Activated T-cell treated with anti-CD3 and anti-CD28 coated beads, Interleukin-2, amount 50 U/mL, for 24 hours (primary cell): ENCODE results near the gene FOXRED1.

ENCODE experiments used
- DNase-seq: peaks from one replicate; pipeline ENCODE4 v3.0.0-alpha.2; 2020
- H3K27ac Mint-ChIP-seq: 2 replicates; pipeline ENCODE4 v1.8.0; 2020; ENCODE audit warnings: mild to moderate bottlenecking, mixed read lengths
- H3K27me3 Mint-ChIP-seq: 2 replicates; pipeline ENCODE4 v1.8.0; 2020; ENCODE audit warnings: mixed read lengths
- H3K36me3 Mint-ChIP-seq: 2 replicates; pipeline ENCODE4 v1.8.0; 2020; ENCODE audit warnings: low read depth, mixed read lengths
- H3K4me1 Mint-ChIP-seq: 2 replicates; pipeline ENCODE4 v1.8.0; 2020; ENCODE audit warnings: low read depth, mixed read lengths
- H3K4me3 Mint-ChIP-seq: 2 replicates; pipeline ENCODE4 v1.8.0; 2020; ENCODE audit warnings: mild to moderate bottlenecking, moderate library complexity, mixed read lengths
- H3K9me3 Mint-ChIP-seq: 2 replicates; pipeline ENCODE4 v1.8.0; 2020; ENCODE audit warnings: mixed read lengths

FOXRED1 gene

DNA sequence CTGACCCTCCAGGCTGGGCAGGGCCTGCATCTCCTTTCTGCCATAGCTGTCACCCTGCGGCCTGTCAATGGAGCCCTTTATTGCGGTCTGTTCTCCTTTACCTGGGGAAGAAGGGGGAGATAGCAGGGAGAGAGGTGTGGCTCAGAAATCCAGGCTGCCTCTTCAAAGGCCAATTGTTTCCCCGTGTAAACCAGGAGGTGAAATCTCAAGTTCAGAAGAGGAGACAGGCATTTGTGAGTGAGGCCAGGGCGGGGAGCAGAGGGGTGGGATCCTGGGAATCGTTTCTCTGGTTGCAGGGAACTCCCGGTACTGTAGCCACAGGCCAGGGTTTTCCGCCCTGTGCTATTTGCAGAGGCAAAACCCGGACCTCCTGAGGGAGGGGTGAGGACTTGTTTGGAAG lies 44.0 kb downstream of the FOXRED1 start:
- H3K27me3 Mint-ChIP-seq = no peaks in the 10 kb centered on the region
- no peak overlapping the region for H3K4me3 Mint-ChIP-seq
- peaks cover 73% of the 10 kb centered on the region for H3K36me3 Mint-ChIP-seq
- H3K27ac Mint-ChIP-seq = no peak overlapping the region
- peaks cover 31% of the 10 kb centered on the region for H3K4me1 Mint-ChIP-seq
- H3K9me3 Mint-ChIP-seq = peaks cover 6% of the 10 kb centered on the region
- no peak for DNase-seq

DNA sequence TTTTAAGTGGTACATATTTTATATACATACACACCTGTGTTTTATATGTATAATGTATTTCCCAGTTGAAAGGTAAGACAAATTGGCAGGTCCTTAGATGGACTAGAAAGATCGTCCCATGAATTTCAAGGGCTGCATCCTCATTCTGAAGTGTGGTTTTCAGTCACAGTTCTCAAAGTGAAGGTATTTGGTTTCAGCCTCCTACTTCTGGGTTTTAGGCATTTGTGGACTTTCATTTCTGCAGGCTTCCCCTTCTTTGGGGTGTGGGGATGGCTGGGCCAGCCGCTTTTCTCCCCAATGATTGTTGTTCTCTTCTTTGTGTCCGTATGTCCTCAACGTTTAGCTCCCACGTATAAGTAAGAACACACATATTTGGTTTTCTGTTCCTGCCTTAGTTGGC lies 44.9 kb downstream of the FOXRED1 start:
- H3K4me1 Mint-ChIP-seq = peaks cover 40% of the 10 kb centered on the region

GRCh38 chr11:126317432-126317755 lies 48.4 kb downstream of the FOXRED1 start:
- no peak for DNase-seq
- Mint-ChIP-seq H3K27ac (peak overlapping the region; percentile 91), H3K9me3 (peaks cover 6% of the 10 kb centered on the region), H3K36me3 (peaks cover 57% of the 10 kb centered on the region), H3K27me3 (no peaks in the 10 kb centered on the region), H3K4me1 (peaks cover 38% of the 10 kb centered on the region), H3K4me3 (peak overlapping the region; percentile 28)

More for the DNA sequence above, 44.9 kb downstream of the FOXRED1 start:
- DNase-seq = no peak
- Mint-ChIP-seq H3K9me3 (peaks cover 6% of the 10 kb centered on the region), H3K27me3 (no peaks in the 10 kb centered on the region), H3K4me3 (no peak overlapping the region), H3K36me3 (peaks cover 68% of the 10 kb centered on the region), H3K27ac (no peak overlapping the region)

DNA sequence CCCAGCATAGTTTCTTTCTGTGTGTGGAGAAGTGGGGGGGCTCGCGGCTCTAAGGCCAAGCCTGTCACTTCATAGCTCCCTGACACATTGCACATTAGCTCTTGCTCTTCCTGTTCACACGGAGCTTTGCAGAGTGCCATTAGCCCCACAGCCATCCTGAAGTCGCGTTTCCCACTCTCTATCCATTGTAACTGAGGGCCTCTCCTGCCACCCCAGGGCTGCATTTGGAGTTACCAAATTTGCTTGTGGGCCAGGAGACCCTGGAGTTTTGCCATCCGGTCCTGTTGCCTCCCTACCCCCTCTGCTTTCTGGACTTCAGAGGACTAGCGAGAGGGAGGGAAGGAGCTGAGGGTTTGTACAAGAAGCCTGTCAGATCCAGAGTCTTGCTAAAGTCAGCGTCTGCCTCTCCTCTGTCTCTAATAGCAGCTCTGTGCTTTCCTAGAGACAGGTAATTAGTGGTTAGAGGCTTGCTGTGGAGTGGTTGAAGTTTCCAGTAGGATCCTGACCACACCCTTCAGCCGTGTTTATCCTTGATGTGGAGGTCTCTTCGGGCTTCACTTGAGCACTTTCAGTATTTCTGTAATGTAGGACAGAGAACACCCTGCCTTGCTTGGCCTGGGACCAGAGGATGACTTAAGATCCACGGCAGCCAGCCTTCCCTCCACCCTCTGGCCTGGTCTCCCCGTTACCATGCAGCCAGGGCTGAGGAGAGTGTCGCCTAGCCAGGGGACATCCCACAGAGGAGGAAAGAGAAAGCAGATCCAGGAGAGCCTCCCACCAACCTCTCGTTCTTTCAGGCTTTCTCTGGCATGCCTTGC lies 49.0 kb downstream of the FOXRED1 start:
- Mint-ChIP-seq H3K27ac (peak overlapping the region; percentile 91), H3K9me3 (peaks cover 6% of the 10 kb centered on the region), H3K4me1 (peaks cover 38% of the 10 kb centered on the region), H3K27me3 (no peaks in the 10 kb centered on the region), H3K4me3 (peak overlapping the region; percentile 28), H3K36me3 (peaks cover 52% of the 10 kb centered on the region)
- DNase-seq = peak; percentile 48

GRCh38 chr11:126318574-126319373 lies 49.8 kb downstream of the FOXRED1 start:
- Mint-ChIP-seq H3K27me3 (no peaks in the 10 kb centered on the region), H3K4me3 (peak overlapping the region; percentile 28), H3K27ac (peak overlapping the region; percentile 91), H3K36me3 (peaks cover 49% of the 10 kb centered on the region), H3K4me1 (peaks cover 38% of the 10 kb centered on the region), H3K9me3 (peaks cover 6% of the 10 kb centered on the region)
- DNase-seq = no peak

- Mint-ChIP-seq H3K36me3 (peaks cover 46% of the 10 kb centered on the region), H3K27me3 (no peaks in the 10 kb centered on the region), H3K27ac (peak overlapping the region; percentile 91), H3K9me3 (peaks cover 3% of the 10 kb centered on the region), H3K4me1 (peaks cover 34% of the 10 kb centered on the region), H3K4me3 (no peak overlapping the region)
- no peak for DNase-seq
Measured at GRCh38 chr11:126319374-126319740, 50.4 kb downstream of the FOXRED1 start.

DNA sequence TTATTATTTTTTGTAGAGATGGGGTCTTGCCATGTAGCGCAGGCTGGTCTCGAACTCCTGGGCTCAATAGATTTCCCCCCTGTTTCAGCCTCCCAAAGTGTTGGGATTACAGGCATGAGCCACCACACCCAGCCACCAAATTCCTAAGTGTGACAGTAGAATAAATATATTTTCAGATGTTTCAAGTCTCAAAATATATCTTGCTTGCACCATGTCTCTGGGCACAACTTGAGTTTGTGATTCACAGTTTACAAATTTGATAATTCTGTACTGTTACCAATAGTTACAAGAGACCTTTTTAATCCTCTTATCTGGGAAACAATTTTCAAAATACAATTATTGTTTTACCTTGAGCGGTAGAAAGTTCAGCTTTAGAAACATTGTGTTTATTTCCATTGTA lies 54.0 kb downstream of the FOXRED1 start:
- peaks cover 19% of the 10 kb centered on the region for H3K4me1 Mint-ChIP-seq
- DNase-seq = no peak
- peaks cover 39% of the 10 kb centered on the region for H3K36me3 Mint-ChIP-seq
- H3K27me3 Mint-ChIP-seq = no peaks in the 10 kb centered on the region
- no peak overlapping the region for H3K27ac Mint-ChIP-seq
- no peak overlapping the region for H3K4me3 Mint-ChIP-seq
- H3K9me3 Mint-ChIP-seq = no peaks in the 10 kb centered on the region

- Mint-ChIP-seq H3K9me3 (no peaks in the 10 kb centered on the region), H3K27me3 (no peaks in the 10 kb centered on the region), H3K4me1 (peaks cover 25% of the 10 kb centered on the region), H3K4me3 (no peak overlapping the region), H3K27ac (no peak overlapping the region), H3K36me3 (peaks cover 49% of the 10 kb centered on the region)
- DNase-seq = no peak
Measured at GRCh38 chr11:126327281-126328000, 58.5 kb downstream of the FOXRED1 start.
